ENCODE measurements around the gene SUCO.
"Not testable (repeated sequence)": the region's sequence is repeated elsewhere in the genome, so short reads cannot be mapped to it uniquely, and the experiment has no call there.

Gene SUCO

GRCh38 chr1:172532700-172533512, at the start of gene SUCO:
Gene SUCO, plus strand, starts transcription at chr1:172533150. Its CDS starts 286 bp downstream, at chr1:172533436.
- DNase-seq: peak; percentile 99

- no peak for DNase-seq
These were observed 49.5 kb upstream of the SUCO start for GRCh38 chr1:172483448-172483847.

- DNase-seq: no peak
These were observed 48.7 kb upstream of the SUCO start for GRCh38 chr1:172484252-172484651.

- DNase-seq: no peak
These were observed 47.3 kb upstream of the SUCO start for GRCh38 chr1:172485626-172486025.

- DNase-seq: no peak
These were observed 46.0 kb upstream of the SUCO start for GRCh38 chr1:172486805-172487454.

GRCh38 chr1:172487550-172487949, 45.4 kb upstream of the SUCO start:
- no peak for DNase-seq

GRCh38 chr1:172488393-172488792, 44.6 kb upstream of the SUCO start:
- no peak for DNase-seq

GRCh38 chr1:172489847-172490246, 43.1 kb upstream of the SUCO start:
- DNase-seq: no peak

- no peak for DNase-seq
These were observed 40.5 kb upstream of the SUCO start for GRCh38 chr1:172492421-172492820.

GRCh38 chr1:172494166-172494565, 38.8 kb upstream of the SUCO start:
- no peak for DNase-seq

- not testable (repeated sequence) for DNase-seq
These were observed 36.8 kb upstream of the SUCO start for GRCh38 chr1:172496127-172496526.

GRCh38 chr1:172496678-172497077, 36.3 kb upstream of the SUCO start:
- DNase-seq: no peak

- DNase-seq: peak; percentile 83
These were observed 35.7 kb upstream of the SUCO start for GRCh38 chr1:172497230-172497629.

- DNase-seq: no peak
These were observed 34.1 kb upstream of the SUCO start for GRCh38 chr1:172498857-172499256.

- no peak for DNase-seq
These were observed 33.3 kb upstream of the SUCO start for GRCh38 chr1:172499636-172500141.

- DNase-seq: peak; percentile 82
These were observed 32.7 kb upstream of the SUCO start for GRCh38 chr1:172500207-172500606.

- DNase-seq: no peak
These were observed 25.2 kb upstream of the SUCO start for GRCh38 chr1:172507741-172508140.

GRCh38 chr1:172510479-172510878, 22.5 kb upstream of the SUCO start:
- no peak for DNase-seq

GRCh38 chr1:172512591-172512990, 20.4 kb upstream of the SUCO start:
- DNase-seq: no peak

GRCh38 chr1:172513479-172513878, 19.5 kb upstream of the SUCO start:
- DNase-seq: no peak

GRCh38 chr1:172514108-172514507, 18.8 kb upstream of the SUCO start:
- no peak for DNase-seq

GRCh38 chr1:172515436-172515835, 17.5 kb upstream of the SUCO start:
- no peak for DNase-seq

GRCh38 chr1:172515927-172516326, 17.0 kb upstream of the SUCO start:
- no peak for DNase-seq

GRCh38 chr1:172517081-172517480, 15.9 kb upstream of the SUCO start:
- DNase-seq: no peak

Data from NCI-H69 (cell line).